OCI-LY3 (cell line): ENCODE data around the gene SH2D5.

Experiments
- H2AFZ ChIP-seq: fragments of 200-600, 300-600 bp; shearing (Covaris generic); 2 replicates; pipeline ENCODE4 v1.6.0; 2014; ENCODE audit warnings: antibody characterized with exemption, low read depth, low read length
- H3K27ac ChIP-seq: fragments of 200-600, 300-600 bp; sonication (generic); 2 replicates; pipeline ENCODE4 v1.5.1; 2014; ENCODE audit warnings: mild to moderate bottlenecking, low read length, moderate library complexity, mixed read lengths
- H3K27me3 ChIP-seq: fragments of 200-600, 300-600 bp; sonication (generic); 2 replicates; pipeline ENCODE4 v1.6.1; 2014; ENCODE audit warnings: low read depth, low read length, mixed read lengths
- H3K36me3 ChIP-seq: fragments of 200-600, 300-600 bp; sonication (generic); replicated peaks from 2 replicates; pipeline ENCODE3; 2014; ENCODE audit warnings: low read depth, low read length, mixed read lengths
- H3K4me1 ChIP-seq: fragments of 300-600, 200-600 bp; sonication (generic); 2 replicates; pipeline ENCODE4 v1.6.1; 2014; ENCODE audit warnings: low read length, mixed read lengths
- H3K4me2 ChIP-seq: fragments of 200-600, 300-600 bp; sonication (generic); 2 replicates; pipeline ENCODE4 v1.6.1; 2014; ENCODE audit warnings: low read length, mixed read lengths
- H3K4me3 ChIP-seq: fragments of 300-600, 200-600 bp; sonication (generic); 2 replicates; pipeline ENCODE4 v1.5.1; 2014; ENCODE audit warnings: antibody characterized with exemption, mild to moderate bottlenecking, low read length, moderate library complexity
- H3K79me2 ChIP-seq: fragments of 300-600, 200-600 bp; shearing (Covaris generic); 2 replicates; pipeline ENCODE4 v1.6.1; 2014; ENCODE audit warnings: mild to moderate bottlenecking, low read length, mixed read lengths
- H3K9ac ChIP-seq: fragments of 300-600, 200-600 bp; shearing (Covaris generic); 2 replicates; pipeline ENCODE4 v1.6.0; 2014; ENCODE audit warnings: mild to moderate bottlenecking, low read length, moderate library complexity
- H3K9me3 ChIP-seq: fragments of 200-600, 300-600 bp; shearing (Covaris generic); 2 replicates; pipeline ENCODE4 v1.6.1; 2014; ENCODE audit warnings: low read length, mixed read lengths; ENCODE audit not compliant: insufficient read depth
- H4K20me1 ChIP-seq: fragments of 200-600, 300-600 bp; sonication (generic); 2 replicates; pipeline ENCODE4 v1.6.1; 2016; ENCODE audit warnings: low read length, mixed read lengths; ENCODE audit not compliant: insufficient read depth
- CTCF ChIP-seq: fragments of 200-600, 300-600 bp; sonication (generic); IDR thresholded peaks from 2 replicates; pipeline ENCODE4 v1.5.1; 2014; ENCODE audit warnings: antibody characterized with exemption, low read length, low read depth
- EZH2phosphoT487 ChIP-seq: fragments of 200-600 bp; shearing (Covaris generic); IDR thresholded peaks from 2 replicates; pipeline ENCODE4 v1.6.1; 2018; ENCODE audit warnings: antibody characterized with exemption, mixed run types, low read depth

Gene SH2D5

GRCh38 chr1:20767271-20767670 lies 34.8 kb upstream of the SH2D5 start:
- TF ChIP-seq CTCF, result no peak
- no peak for TF ChIP-seq EZH2phosphoT487
- H3K36me3 ChIP-seq, result peaks cover 34% of the 10 kb centered on the region
- H3K79me2 ChIP-seq, result no peaks in the 10 kb centered on the region

GRCh38 chr1:20763417-20763816 lies 30.9 kb upstream of the SH2D5 start:
- TF ChIP-seq CTCF, result no peak
- TF ChIP-seq EZH2phosphoT487, result no peak
- H3K9me3 ChIP-seq, result no peaks in the 10 kb centered on the region
- peaks cover 22% of the 10 kb centered on the region for H3K36me3 ChIP-seq
- no peak overlapping the region for H3K9ac ChIP-seq
- peaks cover 3% of the 10 kb centered on the region; the same call in 1 of the 2 replicates for H4K20me1 ChIP-seq
- no peaks in the 10 kb centered on the region for H3K79me2 ChIP-seq
- no peak overlapping the region for H3K27ac ChIP-seq
- H3K27me3 ChIP-seq, result no peaks in the 10 kb centered on the region
- H3K4me1 ChIP-seq, result no peaks in the 10 kb centered on the region
- no peak overlapping the region for H3K4me3 ChIP-seq
- no peak overlapping the region for H3K4me2 ChIP-seq
- H2AFZ ChIP-seq, result no peak overlapping the region

More at GRCh38 chr1:20767271-20767670, 34.8 kb upstream of the SH2D5 start:
- Histone ChIP-seq H3K4me2 (no peak overlapping the region), H4K20me1 (peaks cover 3% of the 10 kb centered on the region; the same call in 1 of the 2 replicates), H3K9me3 (no peaks in the 10 kb centered on the region), H2AFZ (no peak overlapping the region), H3K4me3 (no peak overlapping the region), H3K9ac (no peak overlapping the region), H3K4me1 (no peaks in the 10 kb centered on the region), H3K27ac (no peak overlapping the region), H3K27me3 (no peaks in the 10 kb centered on the region)

GRCh38 chr1:20760322-20760721 lies 27.8 kb upstream of the SH2D5 start:
- no peaks in the 10 kb centered on the region for H3K4me1 ChIP-seq
- H3K27me3 ChIP-seq, result no peaks in the 10 kb centered on the region
- no peak overlapping the region for H3K4me3 ChIP-seq
- TF ChIP-seq CTCF (no peak), EZH2phosphoT487 (no peak)
- H3K27ac ChIP-seq, result no peak overlapping the region
- H3K9me3 ChIP-seq, result no peaks in the 10 kb centered on the region
- peaks cover 3% of the 10 kb centered on the region; the same call in 1 of the 2 replicates for H4K20me1 ChIP-seq
- H3K79me2 ChIP-seq, result no peaks in the 10 kb centered on the region
- peaks cover 25% of the 10 kb centered on the region for H3K36me3 ChIP-seq
- H3K4me2 ChIP-seq, result no peak overlapping the region
- no peak overlapping the region for H2AFZ ChIP-seq
- no peak overlapping the region for H3K9ac ChIP-seq

GRCh38 chr1:20753589-20753988 lies 21.1 kb upstream of the SH2D5 start:
- Histone ChIP-seq H3K9me3 (no peaks in the 10 kb centered on the region), H3K36me3 (peaks cover 20% of the 10 kb centered on the region), H3K27ac (no peak overlapping the region), H3K4me3 (no peak overlapping the region), H3K27me3 (no peaks in the 10 kb centered on the region), H3K9ac (no peak overlapping the region), H3K4me2 (no peak overlapping the region), H3K79me2 (peaks cover 5% of the 10 kb centered on the region; the same call in 1 of the 2 replicates), H2AFZ (no peak overlapping the region), H3K4me1 (no peaks in the 10 kb centered on the region), H4K20me1 (no peaks in the 10 kb centered on the region)
- no peak for TF ChIP-seq CTCF
- no peak for TF ChIP-seq EZH2phosphoT487
